ENCODE measurements around the gene LRRC17. TPM values are rescaled to one million over a fixed set of nuclear protein-coding genes. Genes with fewer than 3 reads are reported as not detected.

LRRC17 gene, protein sequence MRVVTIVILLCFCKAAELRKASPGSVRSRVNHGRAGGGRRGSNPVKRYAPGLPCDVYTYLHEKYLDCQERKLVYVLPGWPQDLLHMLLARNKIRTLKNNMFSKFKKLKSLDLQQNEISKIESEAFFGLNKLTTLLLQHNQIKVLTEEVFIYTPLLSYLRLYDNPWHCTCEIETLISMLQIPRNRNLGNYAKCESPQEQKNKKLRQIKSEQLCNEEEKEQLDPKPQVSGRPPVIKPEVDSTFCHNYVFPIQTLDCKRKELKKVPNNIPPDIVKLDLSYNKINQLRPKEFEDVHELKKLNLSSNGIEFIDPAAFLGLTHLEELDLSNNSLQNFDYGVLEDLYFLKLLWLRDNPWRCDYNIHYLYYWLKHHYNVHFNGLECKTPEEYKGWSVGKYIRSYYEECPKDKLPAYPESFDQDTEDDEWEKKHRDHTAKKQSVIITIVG
- total RNA-seq: 1.4 and 1.6 TPM in 2 replicates

GRCh38 chr7:102912742-102913141 lies at the start of gene LRRC17:
Gene LRRC17 (plus strand): TSS chr7:102913000. CDS start chr7:102933914, 20,914 bp downstream.

Other genes with a start within 250 kb of the LRRC17 start
- 5.0 and 7.5 TPM in 2 replicates for gene POLR2J2, start 241.3 kb upstream of the LRRC17 start, total RNA-seq
- 8.6 and 9.9 TPM in 2 replicates for gene FAM185A, start 164.0 kb upstream of the LRRC17 start, total RNA-seq
- gene FBXL13, start 161.8 kb downstream of the LRRC17 start, total RNA-seq: 1.6 and 1.8 TPM in 2 replicates
- 37.3 and 37.5 TPM in 2 replicates for gene ARMC10, start 162.1 kb downstream of the LRRC17 start, total RNA-seq
- 14.2 and 20.3 TPM in 2 replicates for gene NAPEPLD, start 236.1 kb downstream of the LRRC17 start, total RNA-seq